CD14-positive monocyte (primary cell): Measurements from ENCODE around the gene APOL5. TPM values are rescaled to one million over a fixed set of nuclear protein-coding genes. Genes with fewer than 3 reads are reported as not detected.

Source experiments
- DNase-seq, 3 donors: peaks; one replicate each; pipeline ENCODE4 v3.0.0-alpha.2; 2011 to 2022
- H2AFZ ChIP-seq: 2 replicates; pipeline ENCODE4 v1.6.0; 2012; ENCODE audit warnings: mild to moderate bottlenecking, low read depth, low read length, inconsistent platforms; ENCODE audit not compliant: insufficient read depth, poor library complexity, severe bottlenecking
- H3K27ac ChIP-seq, 2 donors: 1 replicate in 1 of 2; 2 replicates in 1 of 2; pipeline ENCODE4 v1.5.1; 2012 to 2013; ENCODE audit warnings: low read length in 2 of 2, control low read depth in 1 of 2, inconsistent platforms in 1 of 2, low read depth in 1 of 2, mild to moderate bottlenecking in 1 of 2
- H3K27me3 ChIP-seq, 2 donors: one replicate each; pipeline versions ENCODE4 v1.6.0 to v1.6.1; 2011 to 2013; ENCODE audit warnings: low read length in 2 of 2; ENCODE audit not compliant: control insufficient read depth in 2 of 2, insufficient read depth in 2 of 2
- H3K36me3 ChIP-seq, 2 donors: replicated peaks in 1 of 2; 1 replicate in 1 of 2; 2 replicates in 1 of 2; pipeline versions ENCODE4 v1.5.1 to v1.6.1; 2012 to 2013; ENCODE audit warnings: low read length in 2 of 2, control low read depth in 1 of 2, inconsistent platforms in 1 of 2, mild to moderate bottlenecking in 1 of 2; ENCODE audit not compliant: insufficient read depth in 2 of 2, control insufficient read depth in 1 of 2
- H3K4me1 ChIP-seq, 2 donors: 1 replicate in 1 of 2; 2 replicates in 1 of 2; pipeline versions ENCODE4 v1.5.1 to v1.6.1; 2012 to 2013; ENCODE audit warnings: low read length in 2 of 2, control low read depth in 1 of 2, inconsistent platforms in 1 of 2, mild to moderate bottlenecking in 1 of 2, moderate library complexity in 1 of 2; ENCODE audit not compliant: insufficient read depth in 2 of 2, control insufficient read depth in 1 of 2
- H3K4me2 ChIP-seq: replicated peaks from 2 replicates; pipeline ENCODE3; 2012; ENCODE audit warnings: low read length, moderate library complexity, mild to moderate bottlenecking; ENCODE audit not compliant: poor library complexity, severe bottlenecking; ENCODE audit errors: extremely low read depth
- H3K4me3 ChIP-seq, 3 experiments: fragments of 200-600 bp in 1 of 3; sonication (generic) in 1 of 3; replicated peaks in 1 of 3; 1 replicate in 2 of 3; 2 replicates in 1 of 3; pipeline ENCODE4 v1.5.1; 2011 to 2013; ENCODE audit warnings: low read length in 3 of 3, mild to moderate bottlenecking in 3 of 3, control low read depth in 2 of 3, low read depth in 2 of 3, inconsistent platforms in 1 of 3, moderate library complexity in 1 of 3
- H3K79me2 ChIP-seq: 2 replicates; pipeline ENCODE4 v1.6.0; 2012; ENCODE audit warnings: mild to moderate bottlenecking, control low read depth, inconsistent platforms, low read length, moderate library complexity; ENCODE audit not compliant: insufficient read depth
- H3K9ac ChIP-seq: 2 replicates; pipeline ENCODE4 v1.6.0; 2017; ENCODE audit warnings: low read length, mild to moderate bottlenecking; ENCODE audit not compliant: insufficient read depth, poor library complexity, severe bottlenecking
- H3K9me3 ChIP-seq, 2 donors: replicated peaks in 1 of 2; 1 replicate in 1 of 2; 2 replicates in 1 of 2; pipeline versions ENCODE4 v1.5.1 to v1.6.1; 2012 to 2013; ENCODE audit warnings: low read length in 2 of 2, control low read depth in 1 of 2; ENCODE audit not compliant: control insufficient read depth in 1 of 2, insufficient read depth in 1 of 2
- H4K20me1 ChIP-seq: 2 replicates; pipeline ENCODE4 v1.6.0; 2012; ENCODE audit warnings: mild to moderate bottlenecking, low read length, control low read depth, moderate library complexity; ENCODE audit not compliant: insufficient read depth
- H3K27ac Mint-ChIP-seq, 7 donors: one replicate each; pipeline ENCODE4 v1.8.0; 2020; ENCODE audit warnings: mild to moderate bottlenecking in 7 of 7, mixed read lengths in 7 of 7, moderate library complexity in 6 of 7, inconsistent platforms in 2 of 7
- H3K27me3 Mint-ChIP-seq, 3 donors: one replicate each; pipeline ENCODE4 v1.8.0; 2021 to 2022; ENCODE audit warnings: low read depth in 3 of 3, mild to moderate bottlenecking in 3 of 3, mixed read lengths in 3 of 3, moderate library complexity in 3 of 3, inconsistent platforms in 1 of 3
- H3K36me3 Mint-ChIP-seq, 2 donors: one replicate each; pipeline ENCODE4 v1.8.0; 2020; ENCODE audit warnings: mixed read lengths in 2 of 2, inconsistent platforms in 1 of 2, mild to moderate bottlenecking in 1 of 2
- H3K4me1 Mint-ChIP-seq: one replicate; pipeline ENCODE4 v1.8.0; 2020; ENCODE audit warnings: mild to moderate bottlenecking, mixed read lengths
- H3K4me3 Mint-ChIP-seq, 2 donors: one replicate each; pipeline ENCODE4 v1.8.0; 2020; ENCODE audit warnings: mild to moderate bottlenecking in 2 of 2, mixed read lengths in 2 of 2, moderate library complexity in 1 of 2
- H3K9me3 Mint-ChIP-seq, 7 donors: one replicate each; pipeline ENCODE4 v1.8.0; 2020 to 2022; ENCODE audit warnings: mixed read lengths in 7 of 7, mild to moderate bottlenecking in 6 of 7, moderate library complexity in 6 of 7, inconsistent platforms in 2 of 7
- WGBS: methylation state at CpG from one replicate; pipeline ENCODE4 v1.1.5; 2013; ENCODE audit warnings: missing lambda C conversion rate; ENCODE audit not compliant: insufficient coverage; 5-methylcytosine and 5-hydroxymethylcytosine counted together
- intact Hi-C, 2 donors: fragments of 100-400 bp; cut with micrococcal nuclease; formaldehyde crosslinking; loops; one replicate each; pipeline versions ENCODE4 v1.15.0 to v1.15.1; 2023
- polyA plus RNA-seq, 3 donors: library from polyadenylated mRNA; depleted of rRNA in 1 of 3; unstranded in 2 of 3; stranded (reverse) in 1 of 3; fragments of 300-500 nt in 2 of 3; fragments of >200 nt in 1 of 3; fragmentation: Illumina TruSeq in 2 of 3; gene quantifications; 1 replicate in 2 of 3; 2 replicates in 1 of 3; pipeline ENCODE4 v1.2.3, GENCODE V29; 2012 to 2021
- TF ChIP-seq, protein P1 (sequence below): fragments of 200-600 bp; IDR thresholded peaks from one replicate; pipeline ENCODE4 v1.8.0; 2022; ENCODE audit warnings: antibody characterized with exemption, mild to moderate bottlenecking

APOL5 gene
- polyA plus RNA-seq, 3 donors = not detected

GRCh38 chr22:35766654-35767580, 49.2 kb downstream of the APOL5 start:
- Histone ChIP-seq H3K9ac (no peak overlapping the region), H3K4me1 (no peaks in the 10 kb centered on the region), H3K9me3 (no peaks in the 10 kb centered on the region), H3K4me3 (no peak overlapping the region), H2AFZ (no peak overlapping the region), H4K20me1 (no peaks in the 10 kb centered on the region), H3K36me3 (no peaks in the 10 kb centered on the region), H3K79me2 (no peaks in the 10 kb centered on the region), H3K27ac (no peak overlapping the region), H3K4me2 (no peak overlapping the region), H3K27me3 (no peaks in the 10 kb centered on the region)
- H3K27me3 Mint-ChIP-seq = peaks cover 0 to 2% (median 2%) of the 10 kb centered on the region in 3 donors
- intact Hi-C loops = no loop called here
- TF ChIP-seq, protein P1, sequence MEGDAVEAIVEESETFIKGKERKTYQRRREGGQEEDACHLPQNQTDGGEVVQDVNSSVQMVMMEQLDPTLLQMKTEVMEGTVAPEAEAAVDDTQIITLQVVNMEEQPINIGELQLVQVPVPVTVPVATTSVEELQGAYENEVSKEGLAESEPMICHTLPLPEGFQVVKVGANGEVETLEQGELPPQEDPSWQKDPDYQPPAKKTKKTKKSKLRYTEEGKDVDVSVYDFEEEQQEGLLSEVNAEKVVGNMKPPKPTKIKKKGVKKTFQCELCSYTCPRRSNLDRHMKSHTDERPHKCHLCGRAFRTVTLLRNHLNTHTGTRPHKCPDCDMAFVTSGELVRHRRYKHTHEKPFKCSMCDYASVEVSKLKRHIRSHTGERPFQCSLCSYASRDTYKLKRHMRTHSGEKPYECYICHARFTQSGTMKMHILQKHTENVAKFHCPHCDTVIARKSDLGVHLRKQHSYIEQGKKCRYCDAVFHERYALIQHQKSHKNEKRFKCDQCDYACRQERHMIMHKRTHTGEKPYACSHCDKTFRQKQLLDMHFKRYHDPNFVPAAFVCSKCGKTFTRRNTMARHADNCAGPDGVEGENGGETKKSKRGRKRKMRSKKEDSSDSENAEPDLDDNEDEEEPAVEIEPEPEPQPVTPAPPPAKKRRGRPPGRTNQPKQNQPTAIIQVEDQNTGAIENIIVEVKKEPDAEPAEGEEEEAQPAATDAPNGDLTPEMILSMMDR = no peak
- DNase-seq = no peak
- no peak overlapping the region for H3K27ac Mint-ChIP-seq
- H3K4me3 Mint-ChIP-seq = no peak overlapping the region
- 64% methylated on average over 3 of the region's 10 CpGs for whole genome bisulfite sequencing
- no peaks in the 10 kb centered on the region for H3K4me1 Mint-ChIP-seq
- no peaks in the 10 kb centered on the region for H3K36me3 Mint-ChIP-seq
- no peaks in the 10 kb centered on the region for H3K9me3 Mint-ChIP-seq

DNA sequence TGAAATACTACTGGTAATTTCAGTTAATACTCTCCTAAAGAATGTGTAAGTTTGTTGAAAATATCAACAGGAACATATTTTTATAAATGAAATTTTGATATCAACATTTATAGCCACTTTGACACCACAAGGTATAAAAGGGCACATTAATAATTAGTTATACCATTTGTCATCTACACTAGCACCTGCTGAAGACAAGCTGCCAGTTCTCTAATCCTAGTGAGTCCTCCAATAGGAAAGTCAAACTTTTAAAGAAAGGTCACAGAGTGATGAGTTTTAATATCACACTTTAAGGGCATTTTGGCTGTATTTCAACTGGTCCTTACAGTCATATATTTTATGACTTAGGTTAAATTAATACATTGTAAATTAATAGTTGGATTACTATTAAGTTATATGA, 52.3 kb downstream of the APOL5 start:
- intact Hi-C loops = no loop called here
- H3K36me3 ChIP-seq = no peaks in the 10 kb centered on the region
- no peaks in the 10 kb centered on the region for H3K79me2 ChIP-seq
- H3K9ac ChIP-seq = no peak overlapping the region
- DNase-seq = no peak
- H3K27ac Mint-ChIP-seq = no peak overlapping the region
- H3K9me3 ChIP-seq = no peaks in the 10 kb centered on the region
- H4K20me1 ChIP-seq = no peaks in the 10 kb centered on the region
- H3K4me1 ChIP-seq = no peaks in the 10 kb centered on the region
- no peak overlapping the region for H3K4me2 ChIP-seq
- H3K9me3 Mint-ChIP-seq = no peaks in the 10 kb centered on the region
- H3K27me3 ChIP-seq = no peaks in the 10 kb centered on the region
- H3K36me3 Mint-ChIP-seq = no peaks in the 10 kb centered on the region
- no peak overlapping the region for H3K4me3 Mint-ChIP-seq
- H3K27ac ChIP-seq = no peak overlapping the region
- H3K4me3 ChIP-seq = no peak overlapping the region
- TF ChIP-seq, protein P1 = no peak
- H3K27me3 Mint-ChIP-seq = peaks cover 0 to 2% (median 2%) of the 10 kb centered on the region in 3 donors
- no peak overlapping the region for H2AFZ ChIP-seq
- H3K4me1 Mint-ChIP-seq = no peaks in the 10 kb centered on the region
